GM18505 (cell line): ENCODE results near the gene EFNA5.
"Not testable (repeated sequence)": the region's sequence is repeated elsewhere in the genome, so short reads cannot be mapped to it uniquely, and the experiment has no call there.

ENCODE experiments used
- ATAC-seq: cut with Tn5 transposase; IDR thresholded peaks from one replicate; pipeline ENCODE4 v1.9.1; 2021; ENCODE audit not compliant: unreplicated experiment
- POLR2A ChIP-seq: IDR thresholded peaks from 4 replicates; pipeline ENCODE4 v1.6.1; 2011; ENCODE audit warnings: borderline replicate concordance; ENCODE audit not compliant: insufficient read depth, insufficient read length; ENCODE audit errors: extremely low read depth

EFNA5 gene

DNA sequence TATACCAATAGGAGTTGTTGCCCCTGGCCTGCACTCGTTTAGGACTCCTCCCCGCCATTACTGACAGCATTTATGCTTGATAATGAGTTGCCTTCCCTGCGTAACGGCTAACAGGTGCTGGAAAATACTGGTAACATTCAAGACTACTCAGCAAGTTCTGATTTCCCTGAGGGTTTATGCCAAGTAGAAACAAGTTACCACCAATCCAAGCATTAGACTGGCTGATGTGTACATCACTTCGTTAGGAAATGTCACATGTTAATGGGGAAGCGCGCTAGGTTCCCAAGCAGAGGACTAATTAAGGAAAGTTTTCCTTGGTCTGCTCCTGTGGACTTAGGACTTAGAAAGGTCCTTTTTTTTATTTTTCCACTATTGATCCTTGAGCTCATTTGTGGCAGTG is 302.1 kb downstream of the EFNA5 start:
- no peak for TF ChIP-seq POLR2A
- ATAC-seq, result no peak

DNA sequence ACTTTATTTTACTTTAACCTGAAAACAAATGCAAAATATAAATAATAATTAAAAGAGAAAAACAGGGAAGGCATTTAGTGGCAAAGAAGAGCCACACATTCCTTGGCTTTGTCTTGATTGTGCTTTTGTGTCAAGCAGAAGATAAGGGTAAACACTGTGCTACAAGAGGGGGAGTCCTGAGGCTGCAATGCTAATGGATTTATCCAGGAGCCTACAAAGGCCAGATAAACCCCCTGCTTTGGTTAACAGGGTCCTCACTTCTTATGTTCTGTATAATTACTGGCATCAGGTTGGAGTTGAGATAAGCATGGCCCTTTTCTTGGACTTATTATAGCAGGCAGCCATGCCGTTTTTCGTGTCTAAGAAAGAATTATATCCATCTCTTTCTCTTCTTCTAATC is 302.8 kb downstream of the EFNA5 start:
- no peak for ATAC-seq
- TF ChIP-seq POLR2A, result no peak

DNA sequence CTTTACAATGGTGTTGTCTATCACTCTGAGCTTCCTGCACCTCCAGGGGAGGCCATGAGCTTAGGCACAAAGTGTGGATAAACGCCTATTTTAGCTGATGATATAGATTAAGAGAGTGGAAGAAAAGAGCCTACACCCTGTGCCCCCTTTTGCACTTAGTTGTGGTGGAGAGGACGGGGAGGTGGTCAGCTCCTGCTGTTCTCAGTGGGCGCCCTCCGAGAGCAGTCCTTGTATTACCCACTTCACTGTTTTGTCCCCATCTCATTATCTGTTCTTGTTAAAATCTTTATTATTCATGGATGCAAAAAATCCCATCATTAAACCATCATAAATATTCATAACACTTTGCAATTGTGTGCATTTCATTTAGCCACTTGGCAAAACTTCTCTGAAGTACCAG is 303.3 kb downstream of the EFNA5 start:
- no peak for TF ChIP-seq POLR2A
- ATAC-seq, result no peak

DNA sequence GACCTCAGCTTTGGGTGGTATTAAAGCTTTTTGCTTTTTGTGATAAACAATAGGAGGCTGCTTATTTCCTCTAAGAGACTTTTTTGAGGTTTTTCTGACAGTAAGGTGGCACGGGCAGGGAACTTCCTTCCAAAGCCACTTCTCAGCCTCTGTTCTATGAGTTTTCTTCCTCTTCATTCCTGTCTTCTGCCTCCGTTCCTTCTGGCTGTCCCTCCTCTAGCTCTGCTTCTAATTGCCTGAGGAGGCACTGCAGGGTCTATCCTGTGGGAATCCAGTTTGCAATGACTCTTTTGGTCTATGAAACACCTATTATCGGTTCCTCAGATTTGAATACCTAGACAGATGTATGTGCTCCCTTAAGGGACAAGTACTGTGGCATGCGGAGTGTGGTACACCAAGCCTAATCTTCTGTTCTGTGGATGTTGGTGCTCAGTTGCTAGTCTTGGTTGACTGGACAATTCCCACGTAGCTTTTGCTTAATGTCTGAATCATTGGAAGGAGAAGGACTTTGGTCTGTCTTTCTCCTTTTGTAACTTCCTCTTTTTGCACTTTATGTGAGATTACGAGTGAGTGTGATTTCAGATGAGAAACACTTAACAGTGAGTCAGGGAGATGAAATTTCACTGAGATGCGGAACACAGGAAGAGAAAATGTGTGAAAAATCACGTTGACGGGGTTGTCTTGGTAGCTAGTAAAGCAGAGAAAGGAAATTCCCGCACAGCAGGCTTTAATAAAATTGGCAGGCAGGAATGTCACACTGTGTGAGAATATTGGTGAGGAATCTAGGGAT is 305.2 kb downstream of the EFNA5 start:
- ATAC-seq, result peak; percentile 67
- no peak for TF ChIP-seq POLR2A

DNA sequence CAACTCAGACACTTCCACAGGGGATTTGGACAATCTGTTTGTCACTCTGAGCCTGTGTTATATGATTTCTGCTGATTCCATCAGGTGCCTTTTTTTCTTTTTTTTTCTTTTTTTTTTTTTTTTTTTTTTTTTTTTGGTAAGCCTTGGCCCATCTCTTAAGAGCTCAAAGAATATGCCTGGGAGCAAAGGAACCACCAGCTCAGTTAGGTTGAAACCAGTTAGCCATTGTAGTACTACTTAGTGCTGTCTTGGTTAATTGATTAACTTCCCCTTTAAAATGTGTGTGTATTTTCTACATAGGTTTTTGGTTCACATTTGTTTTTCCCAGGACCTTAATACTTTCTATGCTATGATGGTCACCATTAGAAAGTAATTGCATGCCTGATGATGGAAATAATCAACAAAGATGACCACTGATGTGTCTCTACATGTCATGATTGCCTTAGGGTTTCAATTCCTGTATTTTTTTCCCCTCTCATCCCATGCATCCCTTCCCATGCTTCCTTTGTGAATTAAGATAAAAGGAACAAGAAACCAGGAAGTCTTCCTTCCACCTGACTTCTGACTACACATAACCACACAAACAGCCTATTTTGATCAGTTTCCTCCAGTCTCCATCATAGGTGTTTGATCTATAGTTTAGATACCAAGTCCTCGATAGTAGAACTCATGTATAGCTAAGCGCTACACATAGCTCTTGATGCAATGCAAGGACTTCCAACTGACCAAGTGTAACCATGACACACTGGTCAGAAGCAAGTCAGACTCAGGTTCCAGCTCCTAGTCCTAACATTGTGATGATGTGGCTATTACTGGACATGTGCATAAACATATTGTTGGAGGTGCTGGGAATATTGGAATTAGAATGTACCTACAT is 306.1 kb downstream of the EFNA5 start:
- no peak for TF ChIP-seq POLR2A
- ATAC-seq, result no peak

DNA sequence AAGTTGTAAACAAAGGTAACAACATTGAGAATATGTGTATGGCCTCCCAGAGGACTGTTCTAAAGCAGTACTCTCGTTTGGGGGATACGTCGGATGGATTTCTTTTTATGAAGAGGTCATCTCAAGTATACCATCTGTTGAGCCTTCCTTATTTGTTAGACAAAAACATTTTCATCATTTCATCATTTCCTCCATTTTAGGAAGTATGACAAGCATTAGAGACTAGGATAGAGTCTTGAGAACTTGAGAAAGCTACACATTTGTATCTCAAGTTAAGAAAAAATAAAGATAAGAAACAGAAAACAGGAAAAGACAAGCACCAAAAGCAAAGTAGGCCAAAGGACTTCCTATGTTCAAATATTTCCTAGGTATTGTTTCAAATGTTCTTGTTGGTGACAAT is 307.0 kb downstream of the EFNA5 start:
- TF ChIP-seq POLR2A, result no peak
- no peak for ATAC-seq

DNA sequence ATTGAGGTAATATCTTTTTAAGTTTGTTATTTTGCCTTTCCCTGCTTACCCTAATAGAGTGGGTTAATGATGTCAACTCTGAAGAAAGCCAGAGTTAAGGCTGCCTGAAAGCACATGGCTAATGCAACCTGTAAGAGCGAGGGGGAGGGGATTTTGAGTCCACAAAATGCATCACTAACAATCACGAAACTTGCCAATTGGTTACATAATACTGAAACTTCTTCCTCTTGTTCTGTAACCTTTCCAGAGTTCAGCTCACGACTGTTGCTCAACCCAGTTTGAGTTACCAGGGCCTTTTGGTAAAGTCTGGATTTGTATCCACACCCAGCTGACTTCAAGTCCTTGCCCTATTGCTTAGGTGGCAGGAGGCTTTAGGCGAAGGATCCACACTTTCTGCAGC is 308.8 kb downstream of the EFNA5 start:
- ATAC-seq, result no peak
- TF ChIP-seq POLR2A, result no peak

DNA sequence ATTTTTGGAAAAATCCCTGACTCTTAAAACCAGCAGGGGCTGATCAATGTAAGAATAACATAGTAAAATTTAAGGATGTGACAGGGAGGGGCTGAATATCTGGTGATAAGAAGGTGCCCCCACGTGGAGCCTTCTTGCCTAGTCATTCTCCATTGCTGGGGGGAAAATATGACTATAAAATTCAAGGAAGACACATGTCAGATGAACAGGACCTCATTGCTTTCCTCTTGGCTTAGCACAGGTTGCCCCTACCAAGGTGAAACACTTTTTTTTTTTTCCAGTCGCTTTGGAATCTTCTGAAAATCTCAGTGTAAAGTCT is 310.9 kb downstream of the EFNA5 start:
- ATAC-seq, result no peak
- no peak for TF ChIP-seq POLR2A

DNA sequence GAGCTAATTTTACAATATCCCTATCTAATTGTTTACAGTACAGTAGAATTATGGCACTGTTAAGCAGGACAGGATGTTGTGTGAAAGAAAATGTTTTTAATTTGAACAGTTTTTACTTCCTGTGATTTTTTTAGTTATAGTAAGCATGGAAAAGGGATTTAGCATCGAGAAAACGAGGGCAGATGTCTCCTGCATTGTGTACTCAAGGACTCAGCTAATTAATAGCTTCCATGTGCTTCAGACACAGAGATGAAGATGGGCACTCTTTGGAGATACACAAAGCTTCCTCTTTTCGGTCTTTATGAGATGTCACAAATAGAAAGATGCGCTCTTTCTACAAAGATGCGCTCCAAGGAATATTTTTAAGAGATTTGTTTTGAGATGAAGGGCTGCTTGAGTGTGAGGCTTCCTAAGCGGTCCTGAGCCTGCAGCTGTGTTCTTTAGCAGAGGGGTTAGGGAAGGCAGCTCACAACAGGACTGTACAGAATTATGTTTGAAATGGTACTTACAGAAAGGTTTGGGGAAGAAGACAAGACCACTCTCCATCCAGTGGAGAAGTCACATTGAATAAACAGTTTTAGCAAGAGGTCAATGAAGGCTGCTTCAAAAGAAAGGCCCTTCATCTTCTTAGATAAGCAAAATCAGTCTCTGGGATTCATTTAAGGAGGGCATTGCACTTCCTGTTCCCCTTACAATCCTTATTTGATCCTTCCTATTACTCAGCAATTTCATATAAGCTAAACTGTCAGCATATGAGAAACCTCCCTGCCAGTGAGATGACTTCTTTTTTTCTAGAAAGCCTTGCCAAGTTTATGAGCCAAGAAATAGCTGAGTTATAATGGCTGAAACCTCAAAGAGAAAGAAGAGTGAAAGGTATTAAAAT is 311.5 kb downstream of the EFNA5 start:
- ATAC-seq, result no peak

DNA sequence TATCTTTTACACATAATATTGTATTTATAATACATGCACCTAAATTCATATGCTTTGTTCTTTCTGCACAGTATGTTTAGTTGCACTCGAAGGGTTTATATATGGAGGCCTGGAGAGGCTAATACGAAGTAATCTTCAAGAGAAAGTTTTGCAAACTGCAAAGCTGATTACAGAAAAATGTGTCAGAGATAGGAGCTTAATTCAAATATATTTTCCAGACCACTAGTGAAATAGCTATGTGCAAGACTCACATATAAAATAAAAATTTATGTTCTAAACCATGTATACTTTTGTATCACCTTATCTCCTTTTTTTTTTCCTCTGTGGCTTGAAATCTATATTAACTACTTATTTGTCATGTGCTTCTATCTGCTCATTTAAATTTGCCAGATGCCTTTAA is 313.8 kb downstream of the EFNA5 start:
- TF ChIP-seq POLR2A, result no peak
- no peak for ATAC-seq

More for the DNA sequence above, 311.5 kb downstream of the EFNA5 start:
- no peak for TF ChIP-seq POLR2A

DNA sequence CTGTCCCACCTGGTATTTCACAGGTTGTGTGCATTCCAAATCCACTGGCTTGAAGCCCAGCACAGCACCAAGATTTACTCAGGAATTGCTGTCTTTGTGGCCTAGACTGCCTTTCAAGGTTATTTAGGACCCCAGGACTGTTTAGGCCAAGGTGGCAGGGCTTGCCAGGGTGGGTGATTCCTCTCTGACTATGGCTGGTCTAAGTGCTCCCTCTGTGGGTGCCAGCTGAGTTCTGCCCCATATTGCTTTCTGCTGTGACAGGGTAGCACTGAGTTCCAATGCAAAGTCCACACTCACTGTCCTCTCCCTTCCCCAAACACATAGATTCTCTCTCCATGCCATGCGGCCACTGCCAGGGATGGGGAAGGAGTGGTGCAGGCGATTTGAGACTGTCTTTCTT is 318.2 kb downstream of the EFNA5 start:
- no peak for TF ChIP-seq POLR2A
- ATAC-seq, result no peak

DNA sequence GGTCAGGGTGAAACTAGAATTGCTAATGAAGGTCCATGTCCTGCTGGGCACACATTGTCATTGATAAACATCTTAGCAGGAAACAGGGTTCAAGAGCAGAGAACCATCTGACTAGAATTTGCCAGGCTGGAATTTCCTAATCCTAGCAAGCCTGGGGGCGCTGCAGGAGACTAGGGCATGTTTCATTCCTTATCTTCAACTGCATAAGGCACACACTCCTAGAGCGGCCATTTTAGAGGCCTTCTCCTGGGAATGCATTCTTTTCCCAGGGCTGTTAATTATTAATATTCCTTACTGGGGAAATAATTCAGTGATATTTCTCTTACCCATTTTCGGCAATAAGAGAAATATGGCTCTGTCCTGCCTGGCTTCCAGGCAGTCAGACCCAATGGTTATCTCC is 324.2 kb downstream of the EFNA5 start:
- not testable (repeated sequence) for ATAC-seq

DNA sequence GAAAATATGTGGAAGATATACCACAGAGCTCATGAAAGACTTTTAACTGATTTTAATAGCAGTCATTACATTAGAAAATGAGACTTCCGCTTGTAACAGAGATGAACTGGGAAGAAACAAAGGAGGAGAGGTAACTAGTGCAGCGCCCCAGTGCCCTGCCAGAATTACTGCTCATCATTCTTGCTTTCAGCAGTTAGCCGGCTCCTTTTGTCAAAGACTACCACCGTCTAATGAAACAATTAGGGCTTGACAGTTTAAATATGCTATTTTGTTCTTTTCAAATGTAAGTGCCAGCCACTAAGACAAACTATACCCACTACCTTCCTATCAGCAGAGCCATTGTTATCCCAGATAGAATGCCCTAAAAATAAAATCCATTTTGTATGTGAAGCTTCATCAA is 328.4 kb downstream of the EFNA5 start:
- TF ChIP-seq POLR2A, result no peak
- ATAC-seq, result no peak
